ENCODE data around the gene EPB41.

Gene EPB41

GRCh38 chr1:28891256-28891655, 23.1 kb upstream of the EPB41 start:
- no peak for FAIRE-seq

DNA sequence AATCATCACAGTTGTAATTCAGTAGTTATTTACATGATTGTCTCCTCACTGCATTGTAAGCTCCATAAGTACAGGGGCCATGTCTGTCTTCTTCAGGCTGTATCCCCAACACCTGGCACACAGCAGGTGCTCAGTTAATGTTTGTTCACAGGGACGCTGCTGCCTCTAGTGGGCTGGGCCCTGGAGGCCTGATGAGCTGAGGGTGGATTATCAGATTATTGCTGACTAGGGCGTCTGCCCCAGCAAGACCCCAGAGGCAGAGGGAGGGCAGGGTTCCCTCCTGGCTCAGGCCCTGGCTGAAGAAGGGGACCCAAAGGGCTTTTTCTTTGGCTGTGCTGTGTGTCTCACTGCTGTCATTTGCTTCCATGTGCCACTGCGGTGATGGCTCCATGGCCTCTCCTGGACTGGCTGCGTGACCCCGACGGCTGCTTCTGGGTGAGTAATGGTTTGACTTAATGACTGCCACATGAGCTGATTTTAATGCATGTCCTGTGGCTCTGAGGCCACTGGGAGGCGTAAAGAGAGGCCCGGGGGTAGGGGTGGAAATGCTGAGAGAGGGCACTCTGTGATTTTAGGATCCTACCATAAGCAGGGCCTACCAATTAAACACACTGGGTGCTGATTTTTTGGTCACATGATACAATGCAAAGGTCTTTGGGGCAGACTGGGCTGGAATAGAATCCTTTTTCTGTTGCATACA, 20.8 kb upstream of the EPB41 start:
- FAIRE-seq, result no peak

GRCh38 chr1:28894785-28895184, 19.6 kb upstream of the EPB41 start:
- FAIRE-seq, result no peak

DNA sequence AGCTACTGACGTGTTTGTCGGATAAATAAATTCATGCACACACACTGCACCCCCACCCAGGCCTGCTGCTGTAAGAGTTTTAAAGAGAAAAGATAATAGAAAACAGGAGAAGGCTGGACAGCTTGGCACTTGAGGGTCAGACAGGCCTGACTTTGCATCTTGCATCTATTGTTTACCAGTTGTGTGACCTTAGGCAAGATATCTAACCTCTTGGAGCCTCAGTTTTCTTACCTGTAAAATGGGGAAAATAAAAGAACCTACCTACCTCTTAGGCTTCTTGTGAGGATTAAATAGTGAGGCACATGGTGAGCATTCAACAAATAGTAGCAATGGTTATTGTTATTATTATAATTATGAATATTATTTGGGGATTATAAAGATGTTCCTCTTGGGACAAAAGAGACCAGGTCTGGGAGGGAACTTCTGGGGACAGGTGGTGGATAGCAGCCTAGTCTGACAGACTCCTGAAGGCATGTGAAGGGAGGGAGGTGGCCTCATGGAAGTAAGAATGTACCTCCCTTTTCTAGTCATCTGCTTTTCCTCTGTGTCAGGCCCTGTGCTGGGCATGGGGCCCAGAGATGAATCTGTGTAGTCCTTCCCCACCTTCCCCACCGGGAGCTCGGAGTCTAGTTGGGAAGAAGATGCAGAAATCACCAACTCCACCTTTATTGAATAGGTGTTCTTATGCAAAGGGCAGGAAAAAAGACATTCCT, 18.3 kb upstream of the EPB41 start:
- FAIRE-seq, result no peak

GRCh38 chr1:28896609-28896986, 17.8 kb upstream of the EPB41 start:
- no peak for FAIRE-seq

GRCh38 chr1:28897789-28898188, 16.6 kb upstream of the EPB41 start:
- no peak for FAIRE-seq

DNA sequence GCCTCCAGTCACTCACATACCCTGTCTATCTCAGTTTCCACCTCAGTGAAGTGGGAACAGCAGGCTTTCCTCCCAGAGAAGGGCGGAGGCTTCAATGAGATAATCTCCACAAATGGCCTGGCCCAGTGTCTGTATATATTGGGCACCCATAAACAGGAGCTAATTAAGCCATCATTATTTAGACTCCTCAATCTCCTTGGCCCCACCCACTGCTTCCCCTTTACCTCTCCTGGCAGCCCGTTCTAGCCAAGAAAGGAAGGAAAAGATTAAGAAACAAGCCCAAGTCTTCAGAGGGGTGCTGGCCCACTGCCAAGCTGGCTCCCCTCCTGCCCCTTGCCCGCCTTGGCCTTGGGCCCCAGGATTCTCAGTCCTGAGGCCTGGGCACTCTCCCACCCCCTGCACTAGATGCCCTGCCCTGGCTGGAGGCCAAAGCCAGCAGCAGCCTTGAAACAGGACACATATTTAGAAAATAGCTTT, 15.9 kb upstream of the EPB41 start:
- FAIRE-seq, result no peak

GRCh38 chr1:28899267-28899666, 15.1 kb upstream of the EPB41 start:
- no peak for FAIRE-seq

DNA sequence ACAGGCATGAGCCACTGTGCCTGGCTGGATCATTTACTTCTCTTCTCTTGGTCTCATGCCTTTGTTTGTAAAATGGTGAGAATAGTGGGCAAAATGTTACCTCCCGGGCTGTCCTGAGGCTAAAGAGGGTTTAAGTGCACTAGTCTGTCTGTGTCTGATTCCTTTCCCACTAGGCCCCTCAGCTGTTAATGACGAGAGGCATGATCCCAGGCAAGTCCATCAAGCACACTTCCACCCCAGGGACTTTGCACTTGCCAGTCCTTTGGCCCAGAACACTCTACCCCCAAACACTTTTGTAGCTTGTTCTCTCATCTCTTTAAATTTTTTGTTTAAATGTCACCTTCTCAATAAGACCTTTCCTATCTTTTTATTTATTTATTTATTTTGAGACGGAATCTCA, 13.8 kb upstream of the EPB41 start:
- FAIRE-seq, result no peak

DNA sequence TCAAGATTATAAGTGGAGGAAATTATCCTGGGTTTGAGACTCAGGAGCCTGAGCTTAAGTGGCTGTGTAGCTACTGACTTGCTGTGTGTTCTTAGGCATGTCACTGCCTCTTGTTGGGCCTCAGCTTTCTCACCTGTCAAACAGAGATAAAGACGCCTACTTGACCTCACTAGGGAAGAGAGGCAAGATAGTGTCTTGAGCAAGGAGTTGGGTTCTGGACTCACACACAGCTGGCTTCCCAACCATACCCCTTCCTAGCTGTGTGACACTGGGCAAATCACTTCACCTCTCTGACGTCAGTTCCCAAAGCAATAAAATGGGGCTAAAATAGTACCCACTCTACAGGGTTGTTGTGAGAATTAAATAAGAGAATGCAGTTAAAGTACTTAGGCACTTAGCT, 11.6 kb upstream of the EPB41 start:
- FAIRE-seq, result no peak

DNA sequence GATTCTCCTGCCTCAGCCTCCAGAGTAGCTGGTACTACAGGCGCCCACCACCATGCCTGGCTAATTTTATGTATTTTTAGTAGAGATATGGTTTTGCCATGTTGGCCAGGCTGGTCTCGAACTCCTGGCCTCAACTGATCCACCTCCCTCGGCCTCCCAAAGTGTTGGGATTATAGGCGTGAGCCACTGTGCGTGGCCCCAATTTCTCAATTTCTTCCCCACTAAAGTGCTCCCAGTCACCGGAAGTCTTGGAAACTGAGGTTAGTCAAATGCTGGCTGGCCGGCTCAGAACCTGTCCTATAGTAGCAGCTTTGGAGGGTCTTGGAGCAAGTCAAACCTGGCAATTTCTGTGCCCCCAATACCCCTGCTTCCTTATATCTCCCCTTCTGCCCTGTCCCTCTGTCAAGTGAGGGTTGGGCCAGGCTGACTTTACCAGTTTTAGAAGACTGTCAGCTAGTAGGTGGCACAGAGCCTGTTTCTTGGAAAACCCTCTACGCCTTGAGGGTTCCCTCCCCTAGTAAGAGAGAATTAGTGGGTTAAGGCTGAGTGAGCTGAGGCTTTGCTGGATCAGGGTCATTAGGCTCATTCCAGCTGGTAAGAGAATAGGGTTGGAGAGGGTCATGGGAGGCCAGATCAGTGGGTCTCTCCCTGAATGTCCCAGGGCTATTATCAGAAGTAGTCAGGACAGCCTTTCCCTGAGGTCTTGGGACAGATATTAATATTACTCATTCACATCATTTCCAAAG, 8.3 kb upstream of the EPB41 start:
- no peak for FAIRE-seq

DNA sequence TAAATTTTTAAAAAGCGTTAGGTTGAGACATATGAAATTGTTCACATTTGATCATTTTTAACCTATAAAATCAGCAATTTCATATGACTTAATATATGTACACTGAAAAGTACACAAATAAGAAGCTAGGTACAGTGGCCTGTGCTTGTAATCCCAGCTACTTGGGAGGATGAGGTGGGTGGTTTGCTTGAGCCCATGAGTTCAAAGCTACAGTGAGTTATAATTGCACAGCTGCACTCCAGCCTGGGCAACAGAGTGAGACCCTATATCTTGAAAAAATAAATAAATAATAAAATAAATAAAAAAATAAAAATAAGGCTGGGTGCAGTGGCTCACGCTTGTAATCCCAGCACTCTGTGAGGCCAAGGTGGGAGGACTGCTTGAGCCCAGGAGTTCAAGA, 5.2 kb upstream of the EPB41 start:
- FAIRE-seq, result no peak

DNA sequence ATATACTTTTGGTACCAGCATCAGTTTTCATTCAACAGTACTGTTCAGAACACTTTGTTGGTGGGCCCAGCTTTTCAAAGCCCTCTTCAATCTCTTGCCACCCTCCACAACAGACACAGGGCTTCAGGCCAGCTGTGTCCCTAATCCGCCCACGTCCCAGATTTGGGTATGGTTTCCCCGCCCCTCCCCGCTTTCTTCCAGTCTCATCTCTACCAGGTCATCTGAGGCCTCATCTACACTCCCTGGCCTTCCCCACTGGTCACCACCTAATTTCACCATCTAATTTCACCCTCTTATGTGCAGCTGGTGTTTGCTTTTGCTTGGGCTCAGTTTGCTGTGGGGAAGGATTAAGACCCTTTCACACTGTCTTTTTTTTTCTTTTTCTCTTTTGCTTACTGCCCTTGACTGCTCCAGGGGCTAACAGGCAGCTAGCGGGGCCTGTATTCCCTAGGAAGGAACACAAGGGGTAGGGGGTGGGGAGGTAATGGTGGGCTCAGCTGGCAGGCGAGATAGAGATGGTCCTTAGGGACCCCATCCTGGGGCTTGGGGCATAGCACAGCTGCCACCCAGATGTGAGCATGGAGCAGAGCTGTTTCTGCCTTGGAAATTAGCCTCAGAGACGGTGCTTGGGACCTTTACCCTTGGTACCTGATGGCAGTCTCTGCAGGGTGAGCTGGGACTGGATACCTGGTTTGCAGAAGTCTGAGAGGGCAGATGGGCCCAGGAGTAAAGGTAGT, 3.8 kb upstream of the EPB41 start:
- no peak for FAIRE-seq

DNA sequence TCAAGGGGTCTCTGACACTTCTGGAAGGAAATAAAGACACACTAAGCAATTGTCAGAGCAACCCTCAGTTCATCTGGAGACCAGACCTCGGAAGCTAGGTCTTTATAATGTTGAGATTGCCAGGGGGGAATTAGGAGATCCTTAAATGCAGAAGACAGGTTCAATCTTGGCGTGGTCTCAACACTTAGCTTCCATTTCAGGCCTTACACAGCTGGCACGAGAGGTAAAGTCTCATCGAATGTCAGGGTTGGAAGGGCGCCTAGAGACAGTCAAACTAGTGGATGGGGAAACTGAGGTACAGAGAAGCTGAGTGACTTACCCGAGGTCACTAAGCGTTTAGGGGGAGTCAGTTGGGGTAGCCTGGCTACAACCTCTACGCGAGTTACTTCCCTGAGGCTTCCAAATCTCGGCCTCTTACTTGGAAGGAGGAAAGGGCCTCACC, 562 bp upstream of the EPB41 start:
- FAIRE-seq, result no peak

DNA sequence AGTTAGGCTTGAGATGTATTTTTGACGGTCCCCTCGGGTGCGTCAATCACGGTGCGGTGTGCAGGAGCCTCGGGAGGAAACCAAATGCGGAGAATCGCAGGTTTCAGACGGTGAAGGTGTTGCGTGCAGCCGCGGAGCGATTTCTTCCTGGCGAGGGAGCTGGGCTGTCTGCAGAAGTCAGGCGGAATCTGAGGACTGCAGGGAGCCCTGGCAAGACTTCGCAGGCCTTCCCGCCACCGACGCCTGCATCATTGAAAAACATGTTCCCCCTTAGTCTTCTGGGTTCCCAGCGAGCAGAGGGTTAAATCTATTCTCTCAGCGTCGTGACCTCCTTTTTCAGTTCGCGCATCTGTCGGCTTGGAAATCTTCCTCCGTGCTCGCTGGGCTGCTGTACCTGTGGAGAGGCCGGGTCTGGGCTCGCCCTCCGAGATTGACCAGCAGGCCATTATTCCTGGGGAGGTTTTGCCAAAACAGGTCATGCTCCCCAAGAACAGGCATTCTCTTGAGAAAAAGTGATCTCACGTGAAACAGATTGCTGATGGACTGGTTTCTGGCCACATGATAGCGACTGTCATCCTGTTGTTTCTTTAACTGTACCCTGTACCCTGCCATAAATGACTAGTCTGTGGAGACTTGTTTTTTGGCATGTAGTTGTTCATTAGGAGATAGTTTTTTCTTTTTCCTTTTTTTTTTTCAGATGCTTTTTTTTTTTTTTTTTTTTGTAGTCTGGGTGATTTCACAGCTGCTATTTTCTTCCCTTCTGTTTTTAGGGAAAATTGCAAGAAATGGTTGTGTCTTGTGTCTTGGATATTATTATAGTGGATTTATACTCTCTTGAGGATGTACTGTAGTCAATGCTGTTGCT, 894 bp downstream of the EPB41 start:
- FAIRE-seq, result no peak

GRCh38 chr1:28917757-28918118, 3.4 kb downstream of the EPB41 start:
- FAIRE-seq, result no peak

DNA sequence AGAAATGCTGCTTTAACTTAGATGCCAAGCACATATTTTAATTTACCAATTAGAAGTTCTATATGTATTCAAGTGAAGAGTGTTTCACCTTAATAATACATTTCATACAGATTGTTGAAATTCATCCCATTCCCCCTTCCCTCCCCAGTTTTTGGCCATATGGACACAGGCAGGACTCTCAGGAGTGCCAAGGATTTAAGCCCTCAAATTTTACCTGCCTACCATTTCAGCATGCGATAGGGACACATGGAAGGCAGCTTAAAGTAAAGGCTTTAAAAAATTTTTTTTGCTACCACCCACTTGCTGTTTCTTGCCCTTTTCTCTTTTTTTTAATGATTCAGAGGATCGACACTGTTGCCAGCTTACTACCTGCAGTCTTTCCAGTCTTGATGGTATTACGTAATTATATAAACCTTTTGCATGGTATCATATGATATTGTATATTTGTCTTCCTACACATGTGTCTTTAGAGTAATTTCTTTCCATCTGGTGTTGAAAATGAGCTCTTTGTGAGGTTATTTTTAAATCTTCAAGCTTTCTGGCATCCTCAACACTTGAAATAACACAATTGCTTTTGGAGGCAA, 7.0 kb downstream of the EPB41 start:
- FAIRE-seq, result no peak

- FAIRE-seq, result no peak
Measured at GRCh38 chr1:28925350-28925891, 11.1 kb downstream of the EPB41 start.

GRCh38 chr1:28926629-28927265, 12.4 kb downstream of the EPB41 start:
- peak; percentile 26 for FAIRE-seq

- FAIRE-seq, result no peak
Measured at GRCh38 chr1:28927266-28927647, 12.9 kb downstream of the EPB41 start.

Data from endometrium (tissue), 2 donors.